D721Med (cell line): ENCODE results near the gene SNRNP70.

Source experiments
- DNase-seq: peaks from one replicate; pipeline ENCODE4 v3.0.0; 2011; ENCODE audit warnings: low spot score; ENCODE audit not compliant: insufficient read length
- FAIRE-seq: peaks from 2 replicates; lab custom pipeline; 2011; peaks lifted over from hg19 to GRCh38; lab: Jason Lieb, UNC
- TF ChIP-seq, protein P1 (sequence below): IDR thresholded peaks from 2 replicates; pipeline ENCODE4 v1.5.1; 2012; ENCODE audit warnings: mild to moderate bottlenecking, control low read depth; ENCODE audit not compliant: insufficient read depth; ENCODE audit errors: missing control alignments

Gene SNRNP70

DNA sequence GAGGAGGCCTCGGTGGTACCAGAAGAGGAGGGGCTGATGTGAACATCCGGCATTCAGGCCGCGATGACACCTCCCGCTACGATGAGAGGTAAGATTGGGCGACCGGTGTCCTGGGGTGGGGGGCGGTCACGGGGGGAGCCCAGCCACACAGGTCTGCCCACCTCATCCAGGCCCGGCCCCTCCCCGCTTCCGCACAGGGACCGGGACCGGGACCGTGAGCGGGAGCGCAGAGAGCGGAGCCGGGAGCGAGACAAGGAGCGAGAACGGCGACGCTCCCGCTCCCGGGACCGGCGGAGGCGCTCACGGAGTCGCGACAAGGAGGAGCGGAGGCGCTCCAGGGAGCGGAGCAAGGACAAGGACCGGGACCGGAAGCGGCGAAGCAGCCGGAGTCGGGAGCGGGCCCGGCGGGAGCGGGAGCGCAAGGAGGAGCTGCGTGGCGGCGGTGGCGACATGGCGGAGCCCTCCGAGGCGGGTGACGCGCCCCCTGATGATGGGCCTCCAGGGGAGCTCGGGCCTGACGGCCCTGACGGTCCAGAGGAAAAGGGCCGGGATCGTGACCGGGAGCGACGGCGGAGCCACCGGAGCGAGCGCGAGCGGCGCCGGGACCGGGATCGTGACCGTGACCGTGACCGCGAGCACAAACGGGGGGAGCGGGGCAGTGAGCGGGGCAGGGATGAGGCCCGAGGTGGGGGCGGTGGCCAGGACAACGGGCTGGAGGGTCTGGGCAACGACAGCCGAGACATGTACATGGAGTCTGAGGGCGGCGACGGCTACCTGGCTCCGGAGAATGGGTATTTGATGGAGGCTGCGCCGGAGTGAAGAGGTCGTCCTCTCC is 22.6 kb downstream of the SNRNP70 start:
- DNase-seq (no peak), FAIRE-seq (no peak)
- TF ChIP-seq, protein P1, sequence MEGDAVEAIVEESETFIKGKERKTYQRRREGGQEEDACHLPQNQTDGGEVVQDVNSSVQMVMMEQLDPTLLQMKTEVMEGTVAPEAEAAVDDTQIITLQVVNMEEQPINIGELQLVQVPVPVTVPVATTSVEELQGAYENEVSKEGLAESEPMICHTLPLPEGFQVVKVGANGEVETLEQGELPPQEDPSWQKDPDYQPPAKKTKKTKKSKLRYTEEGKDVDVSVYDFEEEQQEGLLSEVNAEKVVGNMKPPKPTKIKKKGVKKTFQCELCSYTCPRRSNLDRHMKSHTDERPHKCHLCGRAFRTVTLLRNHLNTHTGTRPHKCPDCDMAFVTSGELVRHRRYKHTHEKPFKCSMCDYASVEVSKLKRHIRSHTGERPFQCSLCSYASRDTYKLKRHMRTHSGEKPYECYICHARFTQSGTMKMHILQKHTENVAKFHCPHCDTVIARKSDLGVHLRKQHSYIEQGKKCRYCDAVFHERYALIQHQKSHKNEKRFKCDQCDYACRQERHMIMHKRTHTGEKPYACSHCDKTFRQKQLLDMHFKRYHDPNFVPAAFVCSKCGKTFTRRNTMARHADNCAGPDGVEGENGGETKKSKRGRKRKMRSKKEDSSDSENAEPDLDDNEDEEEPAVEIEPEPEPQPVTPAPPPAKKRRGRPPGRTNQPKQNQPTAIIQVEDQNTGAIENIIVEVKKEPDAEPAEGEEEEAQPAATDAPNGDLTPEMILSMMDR = no peak

DNA sequence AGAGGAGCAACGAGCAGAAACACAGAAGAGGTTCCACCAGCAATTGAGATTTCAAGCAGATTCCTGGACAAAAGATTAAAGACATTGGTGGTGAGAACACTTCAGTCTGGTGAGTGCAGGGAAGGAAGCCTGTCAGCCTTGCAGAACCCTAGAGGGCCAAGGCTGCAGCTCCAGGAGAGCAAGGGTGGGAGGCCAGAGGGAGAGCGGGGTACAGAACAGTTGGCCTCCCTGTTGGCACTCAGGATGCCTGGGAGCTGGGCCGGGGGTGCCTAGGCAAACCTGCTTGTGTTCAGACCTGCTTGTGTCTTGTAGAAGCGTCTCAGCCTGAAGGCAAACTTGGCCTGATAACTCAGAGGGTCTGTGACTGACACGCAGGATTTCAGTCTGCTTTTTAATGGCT is 23.8 kb downstream of the SNRNP70 start:
- DNase-seq = no peak
- TF ChIP-seq, protein P1 = no peak
- FAIRE-seq = no peak

DNA sequence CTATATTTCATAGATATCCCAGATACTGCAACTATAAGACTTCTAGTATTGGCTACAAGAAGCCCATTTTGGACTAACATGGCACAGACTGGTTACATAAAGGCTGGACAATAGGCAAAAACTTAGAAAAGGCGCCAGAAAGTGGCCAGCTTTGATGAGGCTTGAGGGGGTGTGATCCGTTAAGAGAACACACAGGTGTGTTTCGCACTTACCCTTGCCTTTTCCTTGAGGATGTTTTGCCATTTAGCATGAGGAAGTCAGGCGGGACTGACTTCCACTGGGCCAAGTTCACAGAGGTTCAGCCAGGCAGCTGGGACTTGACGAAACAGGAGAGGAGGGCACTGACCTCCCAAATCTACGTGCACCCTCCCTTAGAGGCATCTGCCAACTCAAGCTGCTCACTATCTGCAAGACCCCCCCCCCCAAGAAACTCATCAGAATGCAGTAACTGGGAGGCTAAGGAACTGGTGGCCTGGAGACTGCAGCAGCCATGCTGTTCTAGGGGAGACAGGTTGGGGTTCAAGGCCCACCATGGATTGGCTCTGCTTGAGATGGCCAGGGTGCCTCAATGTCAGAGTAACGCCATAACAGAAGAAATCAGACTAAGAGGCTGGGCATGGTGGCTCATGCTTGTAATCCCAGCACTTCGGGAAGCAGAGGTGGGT is 24.4 kb downstream of the SNRNP70 start:
- no peak for FAIRE-seq
- TF ChIP-seq, protein P1 = no peak
- DNase-seq = no peak

DNA sequence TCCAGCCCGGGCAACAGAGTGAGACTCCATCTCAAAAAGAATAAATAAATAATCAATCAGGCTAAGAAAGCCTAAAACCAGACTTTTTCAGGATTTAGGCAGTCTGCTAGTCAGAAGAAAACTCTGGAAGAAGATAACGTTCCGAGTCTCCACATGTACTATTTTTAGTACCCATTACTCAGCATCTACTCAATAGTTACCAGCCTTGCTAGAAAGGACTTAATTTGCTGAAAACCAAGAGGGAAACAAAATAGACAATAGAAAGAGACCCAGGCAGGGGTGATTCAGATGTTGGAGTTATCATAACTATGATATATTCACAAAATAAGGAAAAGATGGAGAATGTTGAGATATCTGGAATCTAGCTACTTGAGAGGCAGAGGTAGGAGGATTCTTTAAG is 25.3 kb downstream of the SNRNP70 start:
- no peak for FAIRE-seq
- TF ChIP-seq, protein P1 = no peak
- DNase-seq = no peak

DNA sequence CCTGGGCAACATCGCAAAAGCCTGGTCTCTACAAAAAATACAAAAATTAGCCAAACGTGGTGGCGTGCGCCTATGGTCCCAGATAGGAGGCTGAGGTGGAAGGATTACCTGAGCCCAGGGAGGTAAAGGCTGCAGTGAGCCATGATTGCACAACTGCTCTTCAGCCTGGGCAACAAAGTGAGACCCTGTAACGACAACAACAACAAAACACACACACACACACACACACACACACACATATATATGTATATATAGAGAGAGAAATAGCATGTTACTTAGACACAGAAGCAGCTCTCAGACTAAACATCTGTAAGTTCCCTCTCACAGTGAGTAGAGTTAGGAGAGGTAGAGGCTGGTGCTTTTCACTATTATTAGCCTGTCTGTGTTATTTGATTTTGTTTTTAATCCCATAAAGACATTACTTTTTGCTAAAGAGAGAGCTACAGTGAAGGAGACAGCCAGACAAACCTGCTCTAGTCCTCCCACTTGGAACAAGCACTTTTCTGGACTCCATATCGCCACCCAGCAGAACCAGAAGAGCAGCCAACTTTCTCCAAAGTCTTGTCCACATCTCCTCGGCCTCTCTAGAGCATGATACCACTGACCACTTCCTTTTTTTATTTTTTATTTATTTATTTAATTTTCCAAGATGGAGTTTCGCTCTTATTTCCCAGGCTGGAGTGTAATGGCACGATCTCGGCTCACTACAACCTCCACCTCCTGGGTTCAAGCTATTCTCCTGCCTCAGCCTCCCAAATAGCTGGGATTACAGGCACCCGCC is 26.2 kb downstream of the SNRNP70 start:
- DNase-seq (no peak), FAIRE-seq (no peak)

DNA sequence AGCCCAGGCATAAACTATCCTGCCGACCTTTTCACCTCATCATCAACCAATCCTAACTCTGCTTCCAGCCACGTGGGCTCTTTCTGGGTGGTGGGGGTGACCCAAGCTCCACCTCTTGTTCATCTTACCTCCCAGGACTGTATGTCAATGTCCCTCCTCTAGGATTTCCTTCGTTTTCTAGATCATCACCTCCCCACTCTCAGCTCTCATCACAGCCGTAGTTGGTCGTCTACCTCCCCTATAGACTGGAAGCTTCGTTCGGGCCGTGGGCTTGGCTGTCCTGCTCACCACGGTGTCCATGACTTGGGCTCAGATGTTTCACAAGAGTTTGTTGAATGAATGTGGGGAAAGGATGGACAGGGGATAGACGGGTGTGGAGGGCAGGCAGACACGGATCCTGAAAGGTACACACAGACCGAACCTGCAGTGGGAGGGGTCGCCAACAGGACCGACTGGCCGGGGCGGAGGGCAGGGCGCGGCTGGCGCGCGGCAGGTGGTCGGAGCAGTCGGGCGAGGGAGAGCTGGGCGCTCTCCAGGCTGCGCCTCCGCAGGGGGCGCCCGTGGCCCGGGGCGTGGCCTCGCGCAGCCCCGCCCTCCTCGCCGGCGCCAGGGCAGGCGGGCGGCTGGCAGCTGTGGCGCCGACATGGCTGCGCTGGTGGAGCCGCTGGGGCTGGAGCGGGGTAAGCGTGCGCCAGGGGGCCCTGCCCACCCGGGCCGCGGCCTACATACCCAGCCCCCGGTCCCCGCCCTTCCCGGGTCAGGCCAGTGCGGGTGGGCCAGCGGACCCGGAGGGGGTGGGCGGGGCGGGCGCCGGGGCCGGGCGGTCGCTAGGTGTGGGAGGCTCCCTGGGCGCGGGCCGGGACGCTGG is 28.7 kb downstream of the SNRNP70 start, which contains the start of gene LIN7B:
TSS of gene LIN7B (plus strand) at position 609 of the 868 bp plus-strand sequence. CDS start at position 644, 35 bp downstream.
- FAIRE-seq (no peak), DNase-seq (peak; percentile 85)
- TF ChIP-seq, protein P1 = peak; percentile 43

More for the DNA sequence above, 26.2 kb downstream of the SNRNP70 start:
- TF ChIP-seq, protein P1 = no peak
